GM12878 (cell line): ENCODE measurements around the gene MEF2D. TPM values are rescaled to one million over a fixed set of nuclear protein-coding genes. Genes with fewer than 3 reads are reported as not detected.
A peak's percentile ranks its signal among the peaks of the same experiment; 100 is the strongest.

ENCODE experiments used
- CTCF ChIP-seq, 3 experiments: IDR thresholded peaks in 2 of 3; conservative IDR thresholded peaks in 1 of 3; 2 replicates each; pipeline ENCODE4 v1.5.1; 2011; ENCODE audit warnings: low read depth in 3 of 3, low read length in 3 of 3, mild to moderate bottlenecking in 3 of 3, control low read depth in 2 of 3, moderate library complexity in 2 of 3, inconsistent platforms in 1 of 3, mixed read lengths in 1 of 3; ENCODE audit not compliant: control insufficient read depth in 2 of 3, insufficient read depth in 1 of 3; ENCODE audit errors: extremely low read depth in 1 of 3
- DPF2 ChIP-seq: fragments of 450-650 bp; IDR thresholded peaks from 2 replicates; pipeline ENCODE4 v1.6.1; 2017; ENCODE audit warnings: mild to moderate bottlenecking
- LARP7 ChIP-seq: fragments of 450-650 bp; IDR thresholded peaks from 2 replicates; pipeline ENCODE4 v1.6.1; 2017; ENCODE audit warnings: mild to moderate bottlenecking
- MTA3 ChIP-seq: IDR thresholded peaks from 2 replicates; pipeline ENCODE4 v1.6.1; 2012; ENCODE audit warnings: low read length, inconsistent platforms, borderline replicate concordance
- MXI1 ChIP-seq: fragments of 150-350 bp; IDR thresholded peaks from 2 replicates; pipeline ENCODE4 v1.6.1; 2011; ENCODE audit warnings: low read depth, mild to moderate bottlenecking, inconsistent platforms, low read length, improper control_type of control experiment
- POLR2A ChIP-seq: IDR thresholded peaks from 2 replicates; pipeline ENCODE4 v1.6.1; 2011; ENCODE audit warnings: low read depth, mild to moderate bottlenecking, low read length
- RB1 ChIP-seq: fragments of 450-650 bp; formaldehyde crosslinking; IDR thresholded peaks from 2 replicates; pipeline ENCODE4 v1.6.1; 2017; ENCODE audit warnings: mild to moderate bottlenecking, borderline replicate concordance
- RUNX3 ChIP-seq: IDR thresholded peaks from 2 replicates; pipeline ENCODE4 v1.6.1; 2012; ENCODE audit warnings: low read length, inconsistent platforms
- ZZZ3 ChIP-seq: IDR thresholded peaks from 2 replicates; pipeline ENCODE4 v1.6.1; 2011; ENCODE audit warnings: low read depth; ENCODE audit not compliant: control insufficient read depth, insufficient read length
- polyA plus RNA-seq, 11 experiments: library from polyadenylated mRNA; depleted of rRNA in 4 of 11; unstranded in 6 of 11; stranded (reverse) in 5 of 11; fragments of >200 nt; fragmentation: Nextera tagmentation in 4 of 11; fragmentation: Illumina TruSeq in 1 of 11; extraction: Ambion mirVana in 4 of 11; extraction: Trizol in 1 of 11; gene quantifications; 1 replicate in 1 of 11; 2 replicates in 10 of 11; pipeline versions ENCODE4 v1.2.1 to v1.2.3, GENCODE V29; 2011 to 2016; ENCODE audit warnings: inconsistent platforms in 2 of 11, missing spikeins in 2 of 11, low read depth in 1 of 11
- total RNA-seq, 4 experiments: library from RNA; depleted of rRNA in 3 of 4; stranded (reverse); fragments of >200 nt in 3 of 4; fragmentation: Illumina TruSeq in 1 of 4; extraction: Trizol in 1 of 4; gene quantifications; 2 replicates each; pipeline versions ENCODE4 v1.2.1 to v1.2.3, GENCODE V29; 2013 to 2021
- TF ChIP-seq, protein P1 (sequence below): IDR thresholded peaks from 2 replicates; pipeline ENCODE4 v1.6.1; 2012; ENCODE audit warnings: improper control_type of control experiment, low read depth, low read length; ENCODE audit not compliant: insufficient replicate concordance
- TF ChIP-seq, protein P2 (sequence below): IDR thresholded peaks from 2 replicates; pipeline ENCODE4 v1.6.1; 2012; ENCODE audit warnings: mild to moderate bottlenecking, low read depth, low read length

The MEF2D gene
- total and polyA plus RNA-seq, 10 of the 15 experiments (the other 5 are each of a cell fraction or from before 2014, with no cell fraction given), result 0.61 to 53.0 (median 15.2) TPM

DNA sequence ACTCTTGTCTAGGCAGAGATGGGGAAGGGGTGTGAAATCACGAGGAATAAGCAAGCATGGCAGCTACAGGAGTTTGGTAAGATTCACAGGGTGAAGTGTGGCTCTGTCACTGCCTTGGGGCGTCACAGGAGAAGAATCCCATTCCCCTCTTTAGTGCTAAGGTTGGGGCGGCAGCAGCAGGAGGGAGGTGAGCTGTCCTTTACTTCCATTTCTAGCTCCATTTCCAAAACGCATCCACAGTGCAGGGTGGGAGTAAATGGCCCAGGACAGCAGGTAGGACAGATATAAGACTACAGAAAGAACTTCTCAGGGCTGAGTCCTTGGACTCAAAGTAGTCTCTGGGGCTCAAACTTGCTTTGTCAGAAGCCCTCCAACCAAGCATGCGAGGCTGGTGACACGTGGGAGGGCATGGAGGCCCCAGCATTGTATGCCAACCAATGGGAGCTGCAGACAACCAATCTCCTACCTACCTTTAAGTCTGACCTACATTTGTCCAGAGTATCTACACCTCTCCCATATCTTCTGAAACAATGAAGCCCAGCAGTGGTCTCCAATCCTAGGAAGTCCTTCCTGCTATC is 8.5 kb downstream of the MEF2D start (continued):
- TF ChIP-seq, protein P1, sequence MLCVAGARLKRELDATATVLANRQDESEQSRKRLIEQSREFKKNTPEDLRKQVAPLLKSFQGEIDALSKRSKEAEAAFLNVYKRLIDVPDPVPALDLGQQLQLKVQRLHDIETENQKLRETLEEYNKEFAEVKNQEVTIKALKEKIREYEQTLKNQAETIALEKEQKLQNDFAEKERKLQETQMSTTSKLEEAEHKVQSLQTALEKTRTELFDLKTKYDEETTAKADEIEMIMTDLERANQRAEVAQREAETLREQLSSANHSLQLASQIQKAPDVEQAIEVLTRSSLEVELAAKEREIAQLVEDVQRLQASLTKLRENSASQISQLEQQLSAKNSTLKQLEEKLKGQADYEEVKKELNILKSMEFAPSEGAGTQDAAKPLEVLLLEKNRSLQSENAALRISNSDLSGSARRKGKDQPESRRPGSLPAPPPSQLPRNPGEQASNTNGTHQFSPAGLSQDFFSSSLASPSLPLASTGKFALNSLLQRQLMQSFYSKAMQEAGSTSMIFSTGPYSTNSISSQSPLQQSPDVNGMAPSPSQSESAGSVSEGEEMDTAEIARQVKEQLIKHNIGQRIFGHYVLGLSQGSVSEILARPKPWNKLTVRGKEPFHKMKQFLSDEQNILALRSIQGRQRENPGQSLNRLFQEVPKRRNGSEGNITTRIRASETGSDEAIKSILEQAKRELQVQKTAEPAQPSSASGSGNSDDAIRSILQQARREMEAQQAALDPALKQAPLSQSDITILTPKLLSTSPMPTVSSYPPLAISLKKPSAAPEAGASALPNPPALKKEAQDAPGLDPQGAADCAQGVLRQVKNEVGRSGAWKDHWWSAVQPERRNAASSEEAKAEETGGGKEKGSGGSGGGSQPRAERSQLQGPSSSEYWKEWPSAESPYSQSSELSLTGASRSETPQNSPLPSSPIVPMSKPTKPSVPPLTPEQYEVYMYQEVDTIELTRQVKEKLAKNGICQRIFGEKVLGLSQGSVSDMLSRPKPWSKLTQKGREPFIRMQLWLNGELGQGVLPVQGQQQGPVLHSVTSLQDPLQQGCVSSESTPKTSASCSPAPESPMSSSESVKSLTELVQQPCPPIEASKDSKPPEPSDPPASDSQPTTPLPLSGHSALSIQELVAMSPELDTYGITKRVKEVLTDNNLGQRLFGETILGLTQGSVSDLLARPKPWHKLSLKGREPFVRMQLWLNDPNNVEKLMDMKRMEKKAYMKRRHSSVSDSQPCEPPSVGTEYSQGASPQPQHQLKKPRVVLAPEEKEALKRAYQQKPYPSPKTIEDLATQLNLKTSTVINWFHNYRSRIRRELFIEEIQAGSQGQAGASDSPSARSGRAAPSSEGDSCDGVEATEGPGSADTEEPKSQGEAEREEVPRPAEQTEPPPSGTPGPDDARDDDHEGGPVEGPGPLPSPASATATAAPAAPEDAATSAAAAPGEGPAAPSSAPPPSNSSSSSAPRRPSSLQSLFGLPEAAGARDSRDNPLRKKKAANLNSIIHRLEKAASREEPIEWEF, result peak; percentile 14
- TF ChIP-seq, protein P2, sequence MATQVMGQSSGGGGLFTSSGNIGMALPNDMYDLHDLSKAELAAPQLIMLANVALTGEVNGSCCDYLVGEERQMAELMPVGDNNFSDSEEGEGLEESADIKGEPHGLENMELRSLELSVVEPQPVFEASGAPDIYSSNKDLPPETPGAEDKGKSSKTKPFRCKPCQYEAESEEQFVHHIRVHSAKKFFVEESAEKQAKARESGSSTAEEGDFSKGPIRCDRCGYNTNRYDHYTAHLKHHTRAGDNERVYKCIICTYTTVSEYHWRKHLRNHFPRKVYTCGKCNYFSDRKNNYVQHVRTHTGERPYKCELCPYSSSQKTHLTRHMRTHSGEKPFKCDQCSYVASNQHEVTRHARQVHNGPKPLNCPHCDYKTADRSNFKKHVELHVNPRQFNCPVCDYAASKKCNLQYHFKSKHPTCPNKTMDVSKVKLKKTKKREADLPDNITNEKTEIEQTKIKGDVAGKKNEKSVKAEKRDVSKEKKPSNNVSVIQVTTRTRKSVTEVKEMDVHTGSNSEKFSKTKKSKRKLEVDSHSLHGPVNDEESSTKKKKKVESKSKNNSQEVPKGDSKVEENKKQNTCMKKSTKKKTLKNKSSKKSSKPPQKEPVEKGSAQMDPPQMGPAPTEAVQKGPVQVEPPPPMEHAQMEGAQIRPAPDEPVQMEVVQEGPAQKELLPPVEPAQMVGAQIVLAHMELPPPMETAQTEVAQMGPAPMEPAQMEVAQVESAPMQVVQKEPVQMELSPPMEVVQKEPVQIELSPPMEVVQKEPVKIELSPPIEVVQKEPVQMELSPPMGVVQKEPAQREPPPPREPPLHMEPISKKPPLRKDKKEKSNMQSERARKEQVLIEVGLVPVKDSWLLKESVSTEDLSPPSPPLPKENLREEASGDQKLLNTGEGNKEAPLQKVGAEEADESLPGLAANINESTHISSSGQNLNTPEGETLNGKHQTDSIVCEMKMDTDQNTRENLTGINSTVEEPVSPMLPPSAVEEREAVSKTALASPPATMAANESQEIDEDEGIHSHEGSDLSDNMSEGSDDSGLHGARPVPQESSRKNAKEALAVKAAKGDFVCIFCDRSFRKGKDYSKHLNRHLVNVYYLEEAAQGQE, result no peak
- TF ChIP-seq RUNX3 (no peak), MXI1 (peak; percentile 62; the same call in 1 of the 2 replicates), CTCF (IDR thresholded peaks at IDR 0.05 in 2 of 3, conservative IDR thresholded peaks at IDR 0.05 in 1 of 3; ENCODE audit: control insufficient read depth in 2 of 3, extremely low read depth in 1 of 3, insufficient read depth in 1 of 3, low read depth in 3 of 3, low read length in 3 of 3) (no peak), DPF2 (no peak), POLR2A (peak; percentile 13; the same call in 1 of the 2 replicates), ZZZ3 (no peak), RB1 (no peak), MTA3 (no peak), LARP7 (no peak)
